HEK293T (cell line): ENCODE measurements around the gene ARHGAP6.

Experiments
- CTCF ChIA-PET: fragments of 350-600 bp; formaldehyde crosslinking; extraction: SDS; loops from one replicate; lab custom pipeline; 2021; ENCODE audit warnings: antibody characterized with exemption, inconsistent platforms; lab: Yijun Ruan, JAX
- POLR2A ChIA-PET: fragments of 350-600 bp; formaldehyde crosslinking; extraction: SDS; loops from one replicate; lab custom pipeline; 2020; ENCODE audit warnings: antibody characterized with exemption, inconsistent platforms; lab: Yijun Ruan, JAX
- DNase-seq: peaks from one replicate; pipeline ENCODE4 v3.0.0; 2012; ENCODE audit warnings: mixed read lengths; ENCODE audit errors: extremely low spot score
- ARNT ChIP-seq: fragments of 450-650 bp; IDR thresholded peaks from 2 replicates; pipeline ENCODE4 v1.6.1; 2017; ENCODE audit warnings: mild to moderate bottlenecking
- BHLHE40 ChIP-seq: fragments of 450-650 bp; IDR thresholded peaks from 2 replicates; pipeline ENCODE4 v1.6.1; 2016; ENCODE audit warnings: mild to moderate bottlenecking, moderate library complexity, borderline replicate concordance
- CTBP1 ChIP-seq: fragments of 450-650 bp; IDR thresholded peaks from 2 replicates; pipeline ENCODE4 v1.6.1; 2016; ENCODE audit warnings: borderline replicate concordance
- ELF4 ChIP-seq: fragments of 450-650 bp; IDR thresholded peaks from 2 replicates; pipeline ENCODE4 v1.6.1; 2017; ENCODE audit warnings: antibody characterized with exemption
- FOXA1 ChIP-seq: fragments of 450-650 bp; IDR thresholded peaks from 2 replicates; pipeline ENCODE4 v1.6.1; 2016; ENCODE audit warnings: mild to moderate bottlenecking
- FOXK2 ChIP-seq: fragments of 450-650 bp; IDR thresholded peaks from 2 replicates; pipeline ENCODE4 v1.6.1; 2016; ENCODE audit warnings: mild to moderate bottlenecking
- FOXM1 ChIP-seq: fragments of 450-650 bp; IDR thresholded peaks from 2 replicates; pipeline ENCODE4 v1.6.1; 2017; ENCODE audit warnings: mild to moderate bottlenecking, borderline replicate concordance
- HDGF ChIP-seq: fragments of 450-650 bp; IDR thresholded peaks from 2 replicates; pipeline ENCODE4 v1.6.1; 2017; ENCODE audit warnings: antibody characterized with exemption, borderline replicate concordance
- L3MBTL2 ChIP-seq: fragments of 450-650 bp; conservative IDR thresholded peaks from 2 replicates; pipeline ENCODE4 v1.6.1; 2016; ENCODE audit warnings: mild to moderate bottlenecking
- LEF1 ChIP-seq: fragments of 450-650 bp; IDR thresholded peaks from 2 replicates; pipeline ENCODE4 v1.6.1; 2017; ENCODE audit warnings: mild to moderate bottlenecking, borderline replicate concordance
- NFRKB ChIP-seq: fragments of 450-650 bp; IDR thresholded peaks from 2 replicates; pipeline ENCODE4 v1.6.1; 2016; ENCODE audit warnings: mild to moderate bottlenecking, moderate library complexity
- PKNOX1 ChIP-seq: fragments of 450-650 bp; IDR thresholded peaks from 2 replicates; pipeline ENCODE4 v1.6.1; 2016
- SP1 ChIP-seq: fragments of 450-650 bp; IDR thresholded peaks from 2 replicates; pipeline ENCODE4 v1.6.1; 2017
- SUZ12 ChIP-seq: fragments of 450-650 bp; IDR thresholded peaks from 2 replicates; pipeline ENCODE4 v1.6.1; 2016; ENCODE audit warnings: mild to moderate bottlenecking
- TARDBP ChIP-seq: fragments of 450-650 bp; IDR thresholded peaks from 2 replicates; pipeline ENCODE4 v1.6.1; 2016
- ZNF384 ChIP-seq: fragments of 450-650 bp; IDR thresholded peaks from 2 replicates; pipeline ENCODE4 v1.6.1; 2016

The ARHGAP6 gene

GRCh38 chrX:11146411-11146810, 519.3 kb downstream of the ARHGAP6 start:
- ChIA-PET CTCF (no interaction called here), POLR2A (no interaction called here)

GRCh38 chrX:11143931-11144678, 521.6 kb downstream of the ARHGAP6 start:
- DNase-seq = peak; percentile 65
- ChIA-PET POLR2A (no interaction called here), CTCF (interaction anchor here (0.6 to 0.8 kb wide), 2 partner anchors 11 to 326 kb away, joined by 3 read pairs; no protein-coding TSS in a partner anchor)
- TF ChIP-seq ZNF384 (no peak), FOXK2 (no peak), SUZ12 (no peak), BHLHE40 (no peak), LEF1 (no peak), FOXA1 (no peak), CTBP1 (no peak), L3MBTL2 (no peak), HDGF (no peak), TARDBP (no peak), NFRKB (no peak), FOXM1 (no peak), SP1 (no peak)

More at GRCh38 chrX:11146411-11146810, 519.3 kb downstream of the ARHGAP6 start:
- no peak for DNase-seq
- no peak for TF ChIP-seq FOXA1
- TF ChIP-seq SUZ12 = no peak
- no peak for TF ChIP-seq HDGF
- TF ChIP-seq NFRKB = no peak
- TF ChIP-seq ELF4 = no peak
- no peak for TF ChIP-seq SP1
- TF ChIP-seq CTBP1 = no peak
- no peak for TF ChIP-seq FOXM1
- TF ChIP-seq ARNT = no peak
- no peak for TF ChIP-seq BHLHE40
- no peak for TF ChIP-seq PKNOX1
- no peak for TF ChIP-seq L3MBTL2
- no peak for TF ChIP-seq TARDBP
- no peak for TF ChIP-seq LEF1
- no peak for TF ChIP-seq ZNF384
- TF ChIP-seq FOXK2 = no peak

- no peak for TF ChIP-seq CTBP1
- no peak for TF ChIP-seq PKNOX1
- no peak for TF ChIP-seq HDGF
- no peak for TF ChIP-seq ZNF384
- TF ChIP-seq LEF1 = no peak
- no peak for TF ChIP-seq ARNT
- TF ChIP-seq FOXA1 = no peak
- no peak for TF ChIP-seq SP1
- no peak for TF ChIP-seq L3MBTL2
- TF ChIP-seq ELF4 = no peak
- TF ChIP-seq TARDBP = no peak
- no peak for TF ChIP-seq SUZ12
- no peak for TF ChIP-seq BHLHE40
- no peak for TF ChIP-seq FOXK2
- no peak for TF ChIP-seq NFRKB
- ChIA-PET POLR2A (no interaction called here), CTCF (no interaction called here)
- DNase-seq = no peak
Measured at GRCh38 chrX:11138498-11139390, 527.0 kb downstream of the ARHGAP6 start.

GRCh38 chrX:11137543-11138139, 528.1 kb downstream of the ARHGAP6 start:
- no peak for DNase-seq
- no peak for TF ChIP-seq NFRKB
- TF ChIP-seq ZNF384 = peak; percentile 82
- CTCF ChIA-PET = interaction anchor here (0.7 kb wide), 1 partner anchor 216 kb away, joined by 5 read pairs; no protein-coding TSS in a partner anchor
- POLR2A ChIA-PET = no interaction called here

GRCh38 chrX:11135564-11136185, 530.0 kb downstream of the ARHGAP6 start:
- POLR2A ChIA-PET = no interaction called here
- TF ChIP-seq NFRKB (no peak), SUZ12 (no peak), LEF1 (no peak), ZNF384 (no peak), CTBP1 (no peak), TARDBP (no peak), HDGF (no peak), L3MBTL2 (no peak), FOXA1 (no peak), SP1 (no peak), FOXK2 (no peak), FOXM1 (no peak), BHLHE40 (no peak)
- DNase-seq = no peak
- CTCF ChIA-PET = interaction anchor here (0.6 to 0.9 kb wide), 2 partner anchors 16 to 633 kb away, joined by 3 read pairs; no protein-coding TSS in a partner anchor

GRCh38 chrX:11131146-11131545, 534.6 kb downstream of the ARHGAP6 start:
- TF ChIP-seq ZNF384 (no peak), L3MBTL2 (no peak), FOXK2 (no peak), HDGF (no peak), NFRKB (no peak), TARDBP (no peak), SP1 (no peak), PKNOX1 (no peak), CTBP1 (no peak), ARNT (no peak), ELF4 (no peak), LEF1 (no peak), FOXM1 (no peak), SUZ12 (no peak), FOXA1 (no peak)
- DNase-seq = no peak
- CTCF ChIA-PET = interaction anchor here (1.0 kb wide), 1 partner anchor 941 kb away, joined by 6 read pairs; no protein-coding TSS in a partner anchor
- POLR2A ChIA-PET = no interaction called here
